NCI-H1105 treated with DMSO at 0.1 percent for 48 hours (cell line): ENCODE data around the gene RNF150.

ENCODE experiments used
- DNase-seq: peaks from one replicate; lab custom pipeline; 2025; lab: John Stamatoyannopoulos, UW

RNF150 gene

DNA sequence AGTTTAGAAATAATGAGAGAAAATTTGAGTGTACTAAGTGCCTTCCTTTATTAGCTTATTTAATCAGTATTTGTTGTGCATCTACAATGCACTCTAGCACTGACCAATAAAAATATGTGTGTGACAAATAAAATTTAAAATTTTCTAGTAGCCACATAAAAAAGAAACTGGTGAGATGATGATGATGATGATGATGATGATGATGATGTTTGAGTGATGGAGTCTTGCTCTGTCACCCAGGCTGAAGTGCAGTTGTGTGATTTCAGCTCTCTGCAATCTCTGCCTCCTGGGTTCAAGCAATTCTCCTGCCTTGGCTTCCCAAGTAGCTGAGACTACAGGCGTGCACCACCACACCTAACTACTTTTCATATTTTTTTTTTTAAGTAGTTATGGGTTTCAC, 110.2 kb downstream of the RNF150 start:
- DNase-seq = no peak

DNA sequence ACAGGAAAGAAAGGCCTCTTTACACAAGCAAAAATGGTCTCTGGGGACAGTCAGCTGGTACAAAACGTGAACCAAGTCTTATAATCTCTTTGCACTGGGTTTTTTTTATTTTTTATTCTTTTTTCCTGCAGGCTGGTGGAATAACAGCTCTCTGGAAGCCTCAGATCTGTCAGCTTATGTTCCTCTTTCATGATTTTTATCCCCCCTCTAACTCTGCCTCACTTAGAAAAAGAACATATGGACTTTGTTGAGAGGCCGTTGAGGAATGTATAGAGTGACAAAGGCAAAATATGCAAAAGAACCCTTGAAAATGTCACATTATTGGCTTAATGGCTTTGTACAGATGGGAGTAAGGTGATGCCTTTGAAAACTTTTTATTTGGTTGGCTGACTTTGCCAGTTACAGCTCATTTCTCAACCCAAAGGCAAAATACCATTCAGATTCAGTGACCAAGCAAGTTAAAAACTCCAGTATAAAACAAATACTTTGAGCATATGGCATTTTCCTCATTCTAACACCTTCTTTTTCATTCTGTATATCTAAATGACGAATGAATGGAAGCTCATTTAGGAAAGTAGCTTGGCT, 111.1 kb downstream of the RNF150 start:
- DNase-seq = no peak

DNA sequence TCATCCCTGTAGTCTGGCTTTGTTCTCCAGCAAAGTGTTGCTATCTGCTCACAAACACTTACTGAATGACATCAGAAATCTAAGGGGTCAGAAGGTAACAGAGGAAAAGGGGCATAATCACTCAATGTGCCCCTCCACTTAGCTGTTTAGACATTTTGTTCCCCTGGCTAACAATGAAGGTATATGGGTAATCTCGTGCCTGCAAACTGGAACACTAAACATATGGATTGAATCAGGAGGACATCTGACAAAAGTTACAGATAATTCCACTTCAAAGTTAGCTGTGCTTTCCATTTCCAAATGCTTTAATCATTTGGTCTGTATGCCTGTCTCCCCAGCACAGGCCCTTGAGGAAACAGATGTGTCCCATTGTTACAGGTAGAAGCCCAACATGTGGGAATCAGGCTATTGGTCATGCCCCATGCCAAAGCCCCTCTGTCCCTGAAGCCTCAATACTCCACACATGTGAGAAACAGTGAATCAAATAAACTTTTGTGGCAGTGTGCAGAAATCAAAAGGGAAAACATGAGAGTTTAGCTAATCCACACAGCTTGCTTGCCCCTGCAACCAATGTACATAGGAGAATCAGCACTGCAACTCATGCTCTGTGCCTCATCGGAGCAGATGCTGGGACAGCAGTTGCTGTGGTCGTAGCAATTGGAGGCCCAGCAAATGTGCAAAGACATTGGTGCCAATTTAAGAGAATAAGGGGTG, 111.7 kb downstream of the RNF150 start:
- DNase-seq = no peak

DNA sequence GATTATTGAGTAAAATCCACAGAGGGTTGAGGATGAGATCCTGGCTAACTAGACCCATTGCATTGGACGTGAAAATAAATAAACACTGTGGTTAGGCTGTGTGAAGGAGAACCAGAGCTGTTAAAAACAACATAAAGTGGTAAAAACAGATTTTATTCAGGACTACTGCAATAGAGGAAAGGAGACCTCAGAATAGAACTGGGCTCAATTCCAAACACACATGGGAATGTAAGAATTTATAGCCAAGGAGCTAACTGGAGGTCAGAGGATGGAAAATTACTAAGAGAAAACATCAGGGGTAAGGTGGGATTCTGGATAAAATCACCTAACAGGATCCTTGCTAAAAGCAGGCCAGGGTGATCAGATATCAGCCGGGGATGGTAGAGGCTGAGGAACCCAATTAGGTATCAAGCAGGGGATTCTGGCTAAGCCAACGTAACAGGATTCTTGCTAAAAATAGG, 112.4 kb downstream of the RNF150 start:
- DNase-seq = no peak

DNA sequence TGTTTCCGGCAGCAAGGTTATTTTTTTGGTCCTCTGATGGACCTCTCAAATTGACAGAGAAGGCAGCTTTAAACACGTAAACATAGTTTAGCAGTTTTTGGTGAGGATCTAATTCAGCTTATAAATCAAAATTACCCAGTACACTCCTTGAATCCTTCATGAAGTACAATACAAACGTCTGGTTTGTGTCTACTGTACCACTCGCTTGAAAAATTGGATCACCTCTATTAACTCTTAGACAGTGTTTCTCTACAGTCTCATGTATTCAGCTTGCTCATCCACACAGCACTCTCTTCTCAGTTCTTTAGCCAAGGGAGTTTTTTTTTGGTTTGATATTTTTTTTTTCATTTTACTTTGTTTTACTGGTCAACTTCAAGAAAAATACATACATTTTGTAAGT, 113.5 kb downstream of the RNF150 start:
- DNase-seq = no peak

DNA sequence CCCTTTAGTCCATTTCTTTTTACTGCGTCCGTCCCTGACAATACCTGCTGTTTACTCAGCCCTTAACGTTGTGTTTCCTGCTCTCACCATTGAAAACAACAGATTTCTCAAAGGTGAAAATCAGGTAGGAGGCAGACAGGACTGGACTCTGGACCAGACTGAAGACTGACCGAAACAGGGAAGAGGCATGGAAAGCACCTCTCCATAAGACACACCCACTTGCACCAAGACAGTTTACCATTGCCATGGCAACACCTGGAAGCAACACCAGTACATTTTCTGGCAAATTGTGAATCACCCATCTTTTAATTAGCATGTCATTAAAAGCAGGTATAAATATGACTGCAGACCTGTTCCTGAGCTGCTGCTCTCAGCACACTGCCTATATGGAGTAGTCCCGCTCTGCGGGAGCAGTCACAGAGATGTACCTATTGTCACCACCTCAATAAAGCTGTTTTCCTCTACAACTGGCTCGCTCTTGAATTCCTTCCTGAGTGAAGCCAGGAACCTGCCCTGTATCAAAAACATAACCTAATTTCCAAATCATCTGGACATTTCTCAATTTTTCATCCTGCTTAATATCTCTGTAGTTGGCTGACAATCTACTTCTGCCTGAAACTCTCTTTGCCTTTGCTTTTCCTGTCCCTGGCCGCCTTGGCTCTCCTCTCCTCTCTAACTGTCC, 117.0 kb downstream of the RNF150 start:
- DNase-seq = no peak

DNA sequence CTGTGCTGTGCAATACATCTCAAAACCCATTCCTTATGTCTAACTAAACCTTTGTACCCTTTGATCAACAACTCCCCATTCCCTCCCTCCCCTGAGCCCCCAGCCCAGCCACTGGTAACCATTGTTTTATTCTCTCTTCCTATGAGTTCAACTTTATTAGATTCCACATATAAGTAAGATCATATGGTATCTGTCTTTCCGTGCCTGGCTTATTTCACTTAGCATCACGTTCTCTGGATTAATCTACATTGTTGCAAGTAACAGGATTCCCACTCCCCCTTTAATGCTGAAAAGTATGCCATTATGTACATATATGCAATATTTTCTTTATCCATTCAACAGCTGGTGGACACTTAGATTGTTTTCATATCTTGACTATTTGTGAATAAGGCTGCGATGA, 119.4 kb downstream of the RNF150 start:
- no peak for DNase-seq

DNA sequence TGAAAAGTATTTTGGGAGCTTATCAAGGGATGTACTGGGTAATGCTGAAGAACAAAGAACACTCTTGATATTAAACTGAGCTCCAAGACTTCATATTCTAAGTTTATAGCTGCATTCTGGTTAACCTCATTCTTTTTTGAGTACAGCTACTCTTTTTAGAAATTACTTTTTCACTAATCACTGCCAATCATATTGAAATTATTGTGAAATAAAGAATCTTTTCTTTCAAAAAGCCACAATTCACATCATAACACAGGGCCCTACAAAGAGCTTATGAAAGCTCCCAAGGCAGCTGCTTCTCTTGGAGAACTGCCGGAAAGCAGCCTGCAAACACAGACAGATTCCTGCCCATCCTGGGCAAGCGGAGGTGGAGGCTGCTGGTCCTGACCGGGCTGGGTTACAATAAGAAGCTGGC, 121.4 kb downstream of the RNF150 start:
- DNase-seq = no peak

DNA sequence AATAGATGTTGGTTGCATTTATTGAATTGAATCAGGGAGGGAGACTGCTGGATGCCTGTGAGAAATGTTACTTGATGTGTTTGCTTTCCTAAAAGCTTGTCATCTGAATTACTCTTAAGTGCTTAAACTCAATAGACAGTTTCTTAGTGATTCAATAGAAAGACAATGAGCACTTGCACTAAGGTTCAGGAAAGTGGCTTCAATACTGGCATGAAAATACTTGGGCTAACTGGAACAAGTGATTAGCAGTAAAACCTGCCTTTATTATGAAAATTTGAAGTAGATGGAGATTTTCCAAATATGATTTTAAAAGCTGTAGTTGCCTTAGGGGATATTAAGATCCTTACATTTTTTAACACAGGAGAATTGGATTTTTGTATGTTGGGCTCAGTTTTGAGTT, 123.3 kb downstream of the RNF150 start:
- no peak for DNase-seq

DNA sequence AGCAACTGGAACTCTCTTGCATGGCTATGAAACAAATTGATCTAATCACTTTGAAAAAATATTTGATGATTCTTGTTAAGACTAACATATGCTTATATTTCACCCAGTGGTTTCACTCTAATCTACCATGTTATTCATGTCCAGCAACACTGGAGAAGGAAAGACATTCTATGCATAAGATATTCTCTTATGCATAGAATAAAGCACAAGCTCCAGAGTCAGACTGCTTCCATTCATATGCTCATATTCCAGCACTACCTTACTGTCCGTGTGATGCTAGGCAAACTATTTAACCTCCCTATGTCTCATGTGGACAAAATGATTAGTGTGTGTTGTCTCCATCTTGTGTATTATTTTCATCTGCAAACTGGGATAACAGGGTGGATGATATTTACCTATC, 124.1 kb downstream of the RNF150 start:
- no peak for DNase-seq

DNA sequence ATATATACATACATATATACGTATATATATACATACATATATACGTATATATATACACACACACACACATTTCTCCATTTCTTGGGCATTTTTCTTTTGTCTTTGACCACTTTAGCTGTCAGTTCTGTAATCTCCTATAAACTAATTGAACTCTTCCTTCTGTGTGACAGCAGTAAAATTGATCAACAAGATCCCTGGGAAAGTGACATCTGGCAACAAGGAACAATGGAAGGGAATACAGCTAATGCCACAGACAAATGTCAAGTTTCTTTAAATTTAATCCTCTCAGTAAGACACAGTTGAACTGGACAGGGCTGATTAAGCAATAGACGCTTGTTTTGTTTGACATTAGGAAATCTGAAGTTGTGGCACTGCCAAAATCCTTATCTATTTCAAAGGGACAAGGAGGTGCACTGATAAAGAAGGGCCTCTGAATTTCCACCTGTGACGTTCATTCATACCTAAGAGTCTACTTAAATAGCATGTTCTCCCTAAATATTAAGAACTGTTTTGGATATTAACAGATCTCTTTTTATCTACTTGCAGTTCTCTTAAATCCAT, 126.9 kb downstream of the RNF150 start:
- DNase-seq = no peak

DNA sequence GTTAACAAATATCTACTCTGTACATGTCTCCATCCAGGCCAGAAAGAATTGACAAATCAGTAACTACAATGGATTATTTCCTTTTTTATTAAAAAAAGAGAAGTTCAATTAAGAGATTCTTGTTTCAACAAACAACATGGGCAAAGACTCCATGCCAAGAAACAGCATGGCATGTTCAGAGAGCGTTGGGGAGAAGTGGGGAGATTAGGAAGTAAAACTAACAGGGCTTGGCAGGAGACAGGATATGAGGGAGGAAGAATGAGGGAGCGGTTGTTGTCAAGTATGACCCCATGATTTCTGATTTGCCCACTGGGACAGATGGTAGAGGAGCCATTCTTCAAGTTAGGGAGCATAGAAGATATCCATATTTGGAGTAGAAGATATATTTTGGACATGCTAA, 128.4 kb downstream of the RNF150 start:
- no peak for DNase-seq

DNA sequence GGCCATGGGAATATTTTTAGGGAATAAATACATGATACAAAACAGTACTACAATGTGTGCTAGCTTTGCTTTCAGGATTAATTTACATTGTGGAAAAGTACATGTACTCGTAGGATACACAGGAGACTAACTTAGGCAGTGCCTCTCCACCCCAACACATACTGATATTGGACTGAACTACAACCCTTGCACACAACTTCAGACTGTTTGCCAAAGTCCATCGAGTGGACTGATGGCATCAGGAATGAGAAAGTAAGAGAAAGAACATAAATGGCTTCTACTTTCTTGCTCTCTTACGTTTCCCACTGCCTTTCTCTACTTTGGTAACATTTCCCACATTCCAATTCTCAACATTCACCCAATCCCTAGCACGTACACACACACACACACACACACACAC, 130.1 kb downstream of the RNF150 start:
- no peak for DNase-seq

DNA sequence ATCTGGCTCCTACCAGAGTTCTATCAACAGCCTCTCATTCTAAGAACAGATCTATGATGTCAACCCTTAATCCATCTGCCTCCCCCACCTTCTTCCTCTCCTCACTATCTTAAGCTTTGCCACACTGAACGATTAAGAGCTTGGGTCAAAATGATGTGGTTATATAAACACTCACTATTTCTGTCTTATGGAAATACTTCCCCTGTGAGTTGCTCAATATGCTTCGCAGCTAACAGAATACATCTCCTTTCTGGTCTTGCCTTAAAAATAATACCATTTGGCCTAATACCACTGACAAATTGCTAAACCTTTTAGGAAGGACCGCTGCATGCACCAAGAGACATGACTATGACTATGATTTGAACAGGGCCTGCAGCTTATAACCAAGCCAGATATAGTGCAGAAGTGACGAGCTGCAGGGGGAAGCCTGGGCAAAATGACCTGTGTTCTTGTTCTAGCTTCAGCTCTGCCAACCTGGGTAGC, 130.9 kb downstream of the RNF150 start:
- no peak for DNase-seq

DNA sequence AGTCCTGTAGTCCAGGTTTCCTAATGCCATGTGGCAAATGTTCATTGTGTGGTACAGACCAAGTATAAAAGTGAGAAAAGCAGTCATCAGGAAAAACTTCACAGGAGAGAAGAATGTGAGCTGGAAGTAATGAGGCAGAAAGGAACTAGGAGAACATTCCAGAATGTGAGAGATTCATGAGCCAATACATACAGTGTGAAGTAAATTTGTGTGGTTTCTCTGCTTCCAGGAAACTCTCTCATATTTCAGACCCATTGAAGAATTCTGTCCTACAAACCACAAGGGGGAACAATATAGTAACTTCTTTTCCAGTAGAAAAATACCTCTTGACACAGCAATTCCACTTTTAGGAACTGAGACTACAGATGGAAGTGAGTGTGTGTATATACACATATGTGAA, 136.5 kb downstream of the RNF150 start:
- DNase-seq = no peak

DNA sequence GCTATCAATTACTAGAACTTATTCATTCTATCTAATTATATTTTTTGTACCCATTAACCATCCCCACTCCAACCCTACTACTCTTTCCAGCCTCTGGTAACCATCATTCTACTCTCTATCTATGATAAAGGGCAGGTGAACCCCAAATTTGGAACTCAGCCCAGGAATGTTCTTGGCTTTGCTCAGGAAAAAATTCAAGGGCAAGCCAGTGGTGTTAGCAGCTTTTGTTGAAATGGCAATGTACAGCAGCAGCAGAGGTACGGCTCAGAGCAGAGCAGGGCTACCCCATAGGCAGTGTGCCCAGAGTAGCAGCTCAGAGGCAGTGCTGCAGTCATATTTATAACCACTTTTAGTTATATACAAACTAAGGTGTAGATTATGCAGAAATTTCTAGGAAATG, 138.2 kb downstream of the RNF150 start:
- DNase-seq = no peak

DNA sequence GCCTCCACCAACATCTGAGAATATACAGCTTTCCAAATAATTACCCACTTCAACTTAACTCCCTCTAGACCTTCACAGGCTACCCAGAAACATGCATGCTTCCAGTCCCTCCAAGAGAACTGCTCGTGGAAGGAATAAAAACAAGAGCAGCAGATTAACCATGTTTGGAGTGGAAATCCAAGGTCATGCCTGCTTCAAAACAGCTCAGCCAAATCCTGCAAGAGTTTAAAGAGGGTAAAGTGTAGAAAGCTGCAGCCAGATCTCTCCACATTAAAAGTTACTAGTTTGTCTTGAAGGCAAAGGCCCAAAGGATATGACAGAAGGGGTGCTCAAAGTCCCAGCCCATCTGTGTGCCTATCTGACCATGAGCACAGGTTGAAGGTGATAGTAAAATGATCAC, 139.3 kb downstream of the RNF150 start:
- DNase-seq = no peak

DNA sequence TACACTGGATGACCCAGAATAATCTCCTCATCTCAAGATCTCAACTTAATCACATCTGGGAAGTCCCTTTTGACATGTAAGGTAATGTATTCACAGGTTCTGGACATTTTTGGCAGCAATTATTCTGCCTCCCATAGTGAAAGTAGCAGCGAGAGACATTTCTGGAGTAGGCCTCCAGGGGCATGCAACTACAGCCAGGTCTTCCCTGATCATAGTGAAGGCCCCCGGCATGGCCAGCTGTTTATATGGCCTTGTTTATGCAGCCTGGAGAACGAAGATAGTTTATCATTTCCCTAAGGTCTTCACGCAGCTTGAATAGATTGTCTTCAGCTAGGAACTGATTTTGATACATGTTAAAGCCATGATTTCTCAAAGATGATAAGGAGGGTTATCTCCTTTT, 139.9 kb downstream of the RNF150 start:
- no peak for DNase-seq

DNA sequence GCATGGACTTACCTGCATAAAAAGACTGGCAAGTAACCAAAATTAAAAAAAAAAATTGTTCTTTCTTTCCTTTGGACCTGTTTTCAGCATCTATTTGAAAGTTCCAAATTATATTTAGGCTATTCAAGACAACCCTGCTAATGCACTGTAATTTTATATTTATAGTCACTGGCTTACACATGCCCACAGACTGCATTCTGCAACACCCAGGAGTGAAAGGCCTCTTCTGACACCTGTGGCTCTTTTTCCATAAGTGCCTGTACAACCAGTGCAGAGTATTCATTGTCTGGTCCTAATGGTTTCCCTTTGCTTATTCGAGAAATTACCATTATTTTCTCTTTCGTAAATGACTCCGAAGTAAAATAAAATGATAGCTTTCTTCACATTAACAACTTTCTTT, 143.3 kb downstream of the RNF150 start:
- no peak for DNase-seq

DNA sequence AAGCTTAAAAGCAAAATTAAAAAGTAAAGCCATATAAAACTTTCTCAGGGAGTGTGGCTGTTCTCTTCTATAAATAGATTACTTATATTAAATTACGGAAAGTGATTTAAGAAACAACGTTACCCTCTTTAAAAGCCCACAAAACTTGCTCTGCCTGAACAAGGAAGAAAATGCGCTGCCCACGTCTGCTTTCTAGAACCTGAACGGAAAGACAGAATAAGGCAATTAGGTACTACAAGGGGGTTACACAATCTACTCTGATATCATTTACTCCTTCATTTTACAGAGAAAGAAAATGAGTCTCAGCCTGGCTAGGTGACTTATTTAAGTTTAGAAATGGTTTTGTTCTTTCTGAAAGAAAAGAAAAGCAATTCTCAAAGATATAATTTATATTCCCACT, 147.2 kb downstream of the RNF150 start:
- no peak for DNase-seq

DNA sequence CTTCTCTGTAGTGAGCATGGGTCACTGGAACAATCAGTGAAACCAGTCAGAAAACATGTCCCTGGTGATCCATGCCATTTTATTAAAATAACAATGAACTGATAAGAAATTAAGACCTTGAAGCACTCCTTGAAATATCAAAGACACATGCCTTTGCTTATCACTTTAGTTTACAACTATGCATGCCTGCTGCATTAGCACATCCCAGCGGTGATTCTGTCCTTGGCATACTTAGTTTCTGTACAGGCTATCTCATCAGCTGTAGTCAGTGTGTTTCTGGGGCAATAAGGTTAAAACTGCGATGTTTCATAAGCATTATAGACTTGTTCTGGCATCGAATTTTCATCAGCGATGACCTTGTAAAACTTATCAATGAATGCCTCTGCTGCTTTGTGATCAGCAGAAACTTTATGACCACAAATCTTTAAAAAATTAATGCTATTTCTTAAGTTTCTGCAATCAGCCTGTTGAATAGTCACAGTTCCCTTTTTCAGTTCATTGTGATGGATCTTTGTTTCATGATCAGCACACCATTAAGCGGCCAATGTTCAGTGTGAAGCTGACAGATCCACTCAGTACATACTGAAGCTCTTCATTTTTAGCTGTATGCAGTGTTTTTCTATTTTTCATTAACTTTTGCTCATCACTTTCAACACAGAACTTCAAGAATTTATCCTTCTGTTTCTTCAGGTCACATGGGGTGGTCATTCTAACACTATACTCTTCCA, 150.5 kb downstream of the RNF150 start:
- DNase-seq = no peak

DNA sequence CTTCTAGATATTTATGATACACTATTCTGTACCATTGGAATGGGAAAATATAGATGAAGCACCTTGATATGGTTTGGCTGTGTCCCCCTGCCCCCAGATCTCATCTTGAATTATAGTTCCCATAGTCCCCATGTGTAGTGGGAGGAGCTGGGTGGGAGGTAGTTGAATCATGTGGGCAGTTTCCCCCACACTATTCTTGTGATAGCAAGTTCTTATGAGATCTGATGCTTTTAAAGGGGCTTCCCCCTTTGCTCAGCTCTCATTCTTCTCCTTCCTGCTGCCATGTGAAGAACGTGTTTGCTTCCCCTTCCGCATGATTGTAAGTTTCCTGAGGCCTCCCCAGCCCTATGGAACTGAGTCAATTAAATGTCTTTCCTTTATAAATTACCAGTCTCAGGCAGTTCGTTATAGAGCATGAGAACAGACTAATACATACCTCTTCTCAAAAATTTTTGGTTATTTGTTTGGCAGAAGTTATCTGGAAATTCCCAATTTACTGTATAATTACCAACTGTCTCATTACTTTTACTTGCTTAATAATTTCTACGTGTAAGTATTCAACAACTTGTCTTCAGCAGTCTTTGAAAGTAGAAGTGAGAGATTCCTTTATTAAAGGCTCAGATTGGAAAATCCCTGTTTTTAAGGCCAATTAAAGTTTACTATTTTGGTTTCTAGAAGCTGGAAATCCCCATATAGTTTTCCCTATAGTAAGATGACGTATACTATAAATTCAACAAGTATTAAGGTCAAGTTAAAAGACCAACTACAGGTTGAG, 152.7 kb downstream of the RNF150 start:
- DNase-seq = no peak
